Esophagus squamous epithelium (tissue), 5 donors: ENCODE results near the gene STK17B. TPM values are rescaled to one million over a fixed set of nuclear protein-coding genes. Genes with fewer than 3 reads are reported as not detected.
"Not testable (repeated sequence)": the region's sequence is repeated elsewhere in the genome, so short reads cannot be mapped to it uniquely, and the experiment has no call there.

ENCODE experiments used
- DNase-seq: peaks from one replicate; lab custom pipeline; 2025; lab: John Stamatoyannopoulos, UW
- H3K27ac ChIP-seq, 4 donors: fragments of 200-600 bp; sonication (generic); one replicate each; pipeline ENCODE4 v1.5.1; 2016 to 2019; ENCODE audit warnings: mild to moderate bottlenecking in 1 of 4
- H3K27me3 ChIP-seq, 4 donors: fragments of 200-600 bp; sonication (generic); 1 replicate in 3 of 4; 2 replicates in 1 of 4; pipeline versions ENCODE4 v1.5.1 to v1.6.0; 2017 to 2021; ENCODE audit warnings: antibody characterized with exemption in 1 of 4
- H3K36me3 ChIP-seq, 3 donors: fragments of 200-600 bp; sonication (generic); one replicate each; pipeline ENCODE4 v1.5.1; 2016 to 2019
- H3K4me1 ChIP-seq, 3 donors: fragments of 200-600 bp; sonication (generic); one replicate each; pipeline ENCODE4 v1.5.1; 2017 to 2019
- H3K4me3 ChIP-seq, 4 donors: fragments of 200-600 bp; sonication (generic); 1 replicate in 3 of 4; 2 replicates in 1 of 4; pipeline ENCODE4 v1.5.1; 2016 to 2019; ENCODE audit warnings: mild to moderate bottlenecking in 2 of 4, moderate library complexity in 1 of 4
- H3K9me3 ChIP-seq, 3 donors: fragments of 200-600 bp; sonication (generic); one replicate each; pipeline ENCODE4 v1.5.1; 2016 to 2019
- CTCF ChIP-seq, 6 experiments: fragments of 450-650 bp in 4 of 6; fragments of 200-600 bp in 2 of 6; sonication (generic) in 2 of 6; IDR thresholded peaks; one replicate each; pipeline ENCODE4 v1.5.1; 2016 to 2019; ENCODE audit warnings: antibody characterized with exemption in 6 of 6, mild to moderate bottlenecking in 4 of 6, moderate library complexity in 4 of 6
- POLR2A ChIP-seq, 4 donors: fragments of 450-650 bp; IDR thresholded peaks; one replicate each; pipeline ENCODE4 v1.6.1; 2017; ENCODE audit warnings: antibody characterized with exemption in 4 of 4, mild to moderate bottlenecking in 4 of 4, moderate library complexity in 3 of 4
- WGBS, 2 donors: methylation state at CpG; one replicate each; pipeline ENCODE4 v1.1.5; 2018; 5-methylcytosine and 5-hydroxymethylcytosine counted together
- intact Hi-C: fragments of 100-400 bp; cut with DNase I; formaldehyde crosslinking; loops from one replicate; pipeline ENCODE4 v1.15.0; 2022
- total RNA-seq, 4 donors: library from RNA; depleted of rRNA; stranded (reverse); fragments of >200 nt; gene quantifications; one replicate each; pipeline ENCODE4 v1.1.0, GENCODE V29; 2016
- donor health status: DM: yes; HTN: yes; CAD: no.

The STK17B gene
- total RNA-seq, 4 donors from 2014 or later: 7.9 to 32.2 (median 18.2) TPM

DNA sequence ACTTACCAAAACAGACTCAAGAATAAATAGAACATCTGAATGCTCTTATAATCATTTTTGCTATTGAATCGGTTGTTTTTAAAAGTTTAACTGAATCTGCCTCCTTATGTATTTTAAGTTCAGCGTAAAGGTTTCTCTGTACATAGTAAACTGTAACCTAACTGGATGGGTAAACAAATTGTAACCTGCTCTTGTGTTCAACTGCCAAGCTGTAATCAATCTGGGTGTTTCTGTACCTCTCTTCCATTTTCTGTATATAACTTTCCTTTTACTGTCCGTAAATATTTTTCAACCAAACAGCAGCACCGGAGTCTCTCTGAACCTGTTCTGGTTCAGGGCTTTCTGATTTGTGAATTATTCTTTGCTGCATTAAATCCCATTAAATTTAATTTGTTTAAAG, 75.1 kb downstream of the STK17B start:
- 71 to 89% methylated on average over 4 of the region's 4 CpGs for WGBS, 2 donors
- Histone ChIP-seq H3K27me3 (no peaks in the 10 kb centered on the region), H3K4me3 (no peak overlapping the region), H3K27ac (no peak overlapping the region), H3K4me1 (no peaks in the 10 kb centered on the region), H3K36me3 (no peaks in the 10 kb centered on the region), H3K9me3 (no peaks in the 10 kb centered on the region)
- intact Hi-C loops: no loop called here
- TF ChIP-seq CTCF (IDR thresholded peaks at IDR 0.05): no peak
- TF ChIP-seq POLR2A (IDR thresholded peaks at IDR 0.05): no peak
- DNase-seq: no peak

- H3K27ac ChIP-seq, H3K4me3 ChIP-seq, DNase-seq, H3K27me3 ChIP-seq, H3K36me3 ChIP-seq, H3K9me3 ChIP-seq, H3K4me1 ChIP-seq, intact Hi-C loops: not testable (repeated sequence)
- 60 to 69% methylated on average over 3 of the region's 5 CpGs for WGBS, 2 donors
Observed at GRCh38 chr2:196089448-196089847, 81.9 kb downstream of the STK17B start.

GRCh38 chr2:196088203-196088602, 83.2 kb downstream of the STK17B start:
- no peaks in the 10 kb centered on the region for H3K27me3 ChIP-seq
- TF ChIP-seq POLR2A (IDR thresholded peaks at IDR 0.05) (no peak), CTCF (IDR thresholded peaks at IDR 0.05) (no peak)
- H3K27ac ChIP-seq: no peak overlapping the region
- no peak overlapping the region for H3K4me3 ChIP-seq
- H3K9me3 ChIP-seq: peaks cover 0 to 9% (median 0%) of the 10 kb centered on the region in 3 donors
- no peaks in the 10 kb centered on the region for H3K4me1 ChIP-seq
- H3K36me3 ChIP-seq: no peaks in the 10 kb centered on the region
- 29 to 41% methylated on average over 2 of the region's 2 CpGs for WGBS, 2 donors
- DNase-seq: no peak
- intact Hi-C loops: no loop called here

- no peak for DNase-seq
- no peaks in the 10 kb centered on the region for H3K36me3 ChIP-seq
- H3K4me1 ChIP-seq: no peaks in the 10 kb centered on the region
- WGBS, 2 donors: 63 to 68% methylated on average over 7 of the region's 7 CpGs
- intact Hi-C loops: no loop called here
- H3K27ac ChIP-seq: no peak overlapping the region
- no peaks in the 10 kb centered on the region for H3K27me3 ChIP-seq
- peaks cover 0 to 9% (median 0%) of the 10 kb centered on the region in 3 donors for H3K9me3 ChIP-seq
- TF ChIP-seq POLR2A (IDR thresholded peaks at IDR 0.05) (no peak), CTCF (IDR thresholded peaks at IDR 0.05) (no peak)
- no peak overlapping the region for H3K4me3 ChIP-seq
Observed at GRCh38 chr2:196086517-196087368, 84.6 kb downstream of the STK17B start.

DNA sequence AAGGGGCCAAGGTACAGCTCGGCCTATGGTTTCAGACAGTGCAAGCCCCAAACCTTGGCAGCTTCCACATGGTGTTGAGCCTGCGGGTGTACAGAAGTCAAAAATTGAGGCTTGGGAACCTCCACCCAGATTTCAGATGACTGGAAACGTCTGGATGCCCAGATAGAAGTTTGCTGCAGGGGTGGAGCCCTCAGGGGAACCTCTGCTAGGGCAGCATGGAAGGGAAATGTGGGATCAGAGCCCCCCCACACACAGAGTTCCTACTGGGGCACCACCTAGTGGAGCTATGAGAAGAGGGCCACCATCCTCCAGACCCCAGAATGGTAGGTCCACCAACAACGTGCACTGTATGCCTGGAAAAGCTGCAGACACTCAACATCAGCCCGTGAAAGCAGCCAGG, 87.8 kb downstream of the STK17B start:
- Histone ChIP-seq H3K4me1 (no peaks in the 10 kb centered on the region), H3K4me3 (no peak overlapping the region), H3K36me3 (no peaks in the 10 kb centered on the region), H3K27ac (no peak overlapping the region), H3K9me3 (peaks cover 0 to 9% (median 0%) of the 10 kb centered on the region in 3 donors), H3K27me3 (no peaks in the 10 kb centered on the region)
- WGBS, 2 donors: 78 to 81% methylated on average over 3 to 4 of the region's 5 CpGs
- DNase-seq: no peak
- no peak for TF ChIP-seq CTCF (IDR thresholded peaks at IDR 0.05)
- no peak for TF ChIP-seq POLR2A (IDR thresholded peaks at IDR 0.05)
- intact Hi-C loops: no loop called here

Other genes starting within 250 kb of the STK17B start
- gene DNAH7, start 102.7 kb downstream of the STK17B start, total RNA-seq: under 1 TPM; 0.15 to 0.76 (median 0.28) TPM